HG03097 (cell line): ENCODE data around the gene ADAM19.

Source experiments
- ATAC-seq: cut with Tn5 transposase; IDR thresholded peaks from one replicate; pipeline ENCODE4 v1.9.1; 2021; ENCODE audit not compliant: unreplicated experiment, low FRiP score

The ADAM19 gene

DNA sequence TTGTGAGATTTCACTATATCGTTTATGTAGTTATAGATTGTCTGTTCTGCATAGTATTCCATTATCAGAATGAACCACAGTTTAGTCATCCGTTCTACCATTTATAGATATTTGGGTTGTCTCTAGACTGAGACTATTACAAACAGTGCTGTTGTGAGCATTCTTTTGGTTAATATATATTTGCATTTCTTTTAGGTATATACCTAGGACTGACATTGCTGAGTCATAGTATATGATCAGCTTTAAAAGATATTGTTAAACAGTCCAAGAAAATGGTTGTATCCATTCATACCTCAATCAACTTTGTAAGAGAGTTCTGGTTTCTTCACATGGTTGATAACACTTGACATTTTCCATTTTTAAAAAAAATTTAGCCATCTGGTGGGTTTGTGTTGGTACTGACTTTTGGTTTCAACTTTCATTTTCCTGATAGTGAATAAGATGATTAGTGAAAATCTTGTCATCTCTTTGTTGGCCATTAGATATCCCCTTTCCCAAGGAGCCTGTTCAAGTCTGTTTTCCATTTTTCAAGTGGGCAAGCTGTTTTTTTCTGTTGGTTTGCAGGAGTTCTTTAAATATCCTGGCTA lies 22.9 kb upstream of the ADAM19 start:
- no peak for ATAC-seq

GRCh38 chr5:157597277-157597676 lies 21.7 kb upstream of the ADAM19 start:
- no peak for ATAC-seq

GRCh38 chr5:157596487-157596886 lies 20.9 kb upstream of the ADAM19 start:
- ATAC-seq, result peak; percentile 84

DNA sequence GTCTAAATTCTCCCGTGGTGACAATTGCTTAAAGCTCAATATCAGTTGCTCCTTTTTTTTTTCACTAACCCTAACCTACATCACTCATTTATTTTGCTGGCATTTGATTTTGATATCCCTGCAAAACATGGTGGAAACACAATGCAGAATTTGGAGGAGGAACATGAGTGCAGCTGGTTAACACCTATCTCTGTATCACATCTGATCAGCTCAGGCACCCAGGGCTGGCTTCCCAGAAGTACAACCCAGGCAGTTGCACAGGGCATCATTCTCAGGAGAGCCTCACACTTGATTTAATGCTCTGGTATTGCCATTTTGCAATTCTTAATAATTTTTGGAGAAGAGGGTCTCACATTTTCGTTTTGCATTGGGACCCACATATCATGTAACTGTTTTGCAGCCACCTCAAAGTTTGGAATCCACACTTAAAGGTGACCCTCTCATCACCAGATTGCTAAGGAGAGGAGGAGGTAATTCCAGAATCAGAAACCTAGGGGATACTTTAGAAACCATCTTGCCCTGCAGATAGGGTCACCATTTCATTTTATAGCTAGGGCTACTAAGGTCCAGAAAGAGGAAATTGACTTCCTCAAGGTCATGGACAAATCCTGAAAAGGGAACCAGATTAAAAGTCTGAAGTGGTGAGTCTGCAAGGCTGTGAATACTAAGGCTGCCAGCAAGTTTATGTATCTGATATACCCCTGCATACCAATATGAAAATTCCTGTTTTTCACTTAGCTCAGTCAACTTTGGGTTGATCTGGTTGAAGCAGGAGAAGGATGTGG lies 19.3 kb upstream of the ADAM19 start:
- no peak for ATAC-seq

DNA sequence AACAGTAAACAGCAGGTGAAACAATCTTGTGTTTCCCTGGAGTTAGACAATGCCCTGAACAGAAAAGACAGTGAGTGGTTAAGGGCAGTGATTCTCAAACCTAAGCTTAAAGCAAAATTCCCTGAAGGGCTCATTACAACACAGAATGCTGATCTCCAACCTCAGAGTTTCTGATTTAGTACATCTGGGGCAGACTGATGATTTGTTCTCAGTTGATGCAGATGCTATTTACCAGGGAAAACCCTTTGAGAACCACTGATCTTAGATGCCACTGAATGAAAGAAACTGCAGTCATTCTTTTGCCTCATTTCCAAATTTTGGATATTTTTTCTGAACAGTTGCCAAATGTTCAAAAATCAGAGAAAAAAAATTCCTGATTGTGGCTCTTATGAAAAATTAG lies 18.7 kb upstream of the ADAM19 start:
- ATAC-seq, result no peak

DNA sequence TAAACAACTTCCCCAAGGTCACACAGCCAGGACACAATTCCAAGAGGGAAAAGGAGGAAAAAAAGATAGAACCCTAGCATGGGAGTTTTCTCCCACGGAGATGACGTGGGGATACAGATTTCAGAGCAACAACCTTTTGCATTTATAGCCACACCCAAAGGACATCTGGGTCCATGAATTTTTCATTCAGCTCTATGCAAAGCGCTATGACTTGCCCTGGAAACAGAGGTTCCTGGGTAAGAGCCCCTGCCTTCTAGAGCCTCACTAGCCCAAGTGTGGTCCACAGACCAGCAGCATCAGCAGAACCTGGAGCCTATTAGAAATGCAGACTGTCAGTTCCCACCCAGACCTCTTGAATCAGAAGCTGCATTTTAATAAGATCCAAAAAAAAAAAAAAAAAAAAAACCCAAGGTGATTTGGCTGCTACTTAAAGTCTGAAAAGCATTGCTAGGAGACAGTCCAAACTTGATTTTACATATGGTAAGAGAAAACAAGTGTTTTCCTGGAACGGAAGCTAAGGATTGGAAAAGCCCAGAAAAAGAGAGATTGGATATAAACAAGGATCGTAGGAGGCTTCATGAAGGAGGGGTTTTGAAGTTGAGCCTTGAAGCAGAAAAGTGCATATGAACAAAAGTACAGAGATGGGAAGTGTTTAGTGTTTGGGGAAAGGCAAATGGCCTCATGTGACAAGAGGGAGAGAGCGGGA lies 17.6 kb upstream of the ADAM19 start:
- no peak for ATAC-seq

- no peak for ATAC-seq
These were observed 17.0 kb upstream of the ADAM19 start for GRCh38 chr5:157592594-157592993.

DNA sequence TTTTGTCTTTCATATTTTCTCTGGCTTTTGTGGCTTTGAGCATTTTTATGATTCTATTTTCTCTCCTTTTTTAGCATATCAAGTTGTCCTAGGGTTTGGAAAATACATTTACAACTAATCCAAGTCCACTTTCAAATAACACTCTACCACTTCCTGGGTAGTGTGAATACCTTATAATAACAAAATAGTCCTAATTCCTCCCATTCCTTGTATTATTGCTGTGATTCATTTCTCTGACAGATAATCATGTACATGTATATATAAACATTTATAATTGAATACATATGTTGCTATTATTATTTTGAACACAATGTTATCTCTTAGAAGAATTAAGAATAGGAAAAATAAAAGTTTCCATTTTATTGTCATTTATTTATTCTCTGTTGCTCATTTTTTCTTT lies 14.9 kb upstream of the ADAM19 start:
- ATAC-seq, result no peak

DNA sequence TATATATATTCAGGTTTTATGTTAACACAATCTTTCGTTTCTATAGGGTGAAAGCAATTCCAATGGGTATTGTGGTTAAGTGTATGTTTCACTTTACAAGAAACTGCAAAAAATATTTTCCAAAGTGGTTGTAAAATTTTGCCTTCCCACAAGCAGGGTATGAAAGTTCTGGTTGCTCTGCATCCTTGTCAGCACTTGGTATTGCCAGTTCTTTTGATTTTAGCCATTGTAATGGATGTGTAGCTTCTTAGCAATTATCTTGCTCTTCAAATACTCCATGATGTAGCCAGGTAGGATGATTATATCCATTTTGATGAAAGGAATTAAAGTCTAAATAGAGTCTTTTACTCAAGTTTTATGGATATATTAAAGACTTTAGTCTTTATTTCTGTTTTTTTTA lies 9.1 kb upstream of the ADAM19 start:
- ATAC-seq, result no peak

- no peak for ATAC-seq
These were observed 7.4 kb upstream of the ADAM19 start for GRCh38 chr5:157582731-157583620.

- ATAC-seq, result no peak
These were observed 6.3 kb upstream of the ADAM19 start for GRCh38 chr5:157581901-157582300.

DNA sequence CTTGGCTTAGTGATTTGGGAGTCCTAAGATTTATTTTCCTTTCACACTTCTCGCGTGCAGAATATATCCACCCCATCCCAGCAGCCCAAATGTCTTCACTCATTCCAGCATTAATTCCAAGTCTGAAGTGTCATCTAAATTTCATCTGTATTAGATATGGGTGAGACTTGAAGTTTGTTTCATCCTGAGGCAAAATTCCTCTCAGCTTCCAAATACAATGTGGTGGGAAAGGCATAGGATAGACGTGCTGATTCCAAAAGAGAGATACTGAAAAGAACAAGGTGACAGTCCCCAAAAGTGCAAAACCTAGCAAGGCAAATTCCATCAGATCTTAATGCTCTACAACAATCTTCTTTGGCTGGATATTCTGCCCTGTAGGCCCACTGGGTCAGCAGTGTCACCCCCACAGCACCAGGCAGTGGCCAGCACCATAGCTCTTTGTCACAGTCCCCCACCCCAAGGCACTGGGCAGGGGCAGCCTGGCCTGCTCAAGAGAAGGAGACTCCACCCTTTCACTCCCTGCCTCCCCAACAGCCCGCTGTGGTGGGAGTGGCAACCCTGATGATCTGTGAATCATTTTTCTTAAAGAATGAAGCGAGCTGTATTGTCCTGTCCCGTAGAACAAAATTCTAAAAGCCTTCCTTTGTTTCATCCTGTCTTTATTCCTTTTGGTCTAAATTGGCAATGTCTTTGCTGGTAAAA lies 2.7 kb upstream of the ADAM19 start:
- ATAC-seq, result no peak

- no peak for ATAC-seq
These were observed 1.1 kb upstream of the ADAM19 start for GRCh38 chr5:157576678-157577077.

DNA sequence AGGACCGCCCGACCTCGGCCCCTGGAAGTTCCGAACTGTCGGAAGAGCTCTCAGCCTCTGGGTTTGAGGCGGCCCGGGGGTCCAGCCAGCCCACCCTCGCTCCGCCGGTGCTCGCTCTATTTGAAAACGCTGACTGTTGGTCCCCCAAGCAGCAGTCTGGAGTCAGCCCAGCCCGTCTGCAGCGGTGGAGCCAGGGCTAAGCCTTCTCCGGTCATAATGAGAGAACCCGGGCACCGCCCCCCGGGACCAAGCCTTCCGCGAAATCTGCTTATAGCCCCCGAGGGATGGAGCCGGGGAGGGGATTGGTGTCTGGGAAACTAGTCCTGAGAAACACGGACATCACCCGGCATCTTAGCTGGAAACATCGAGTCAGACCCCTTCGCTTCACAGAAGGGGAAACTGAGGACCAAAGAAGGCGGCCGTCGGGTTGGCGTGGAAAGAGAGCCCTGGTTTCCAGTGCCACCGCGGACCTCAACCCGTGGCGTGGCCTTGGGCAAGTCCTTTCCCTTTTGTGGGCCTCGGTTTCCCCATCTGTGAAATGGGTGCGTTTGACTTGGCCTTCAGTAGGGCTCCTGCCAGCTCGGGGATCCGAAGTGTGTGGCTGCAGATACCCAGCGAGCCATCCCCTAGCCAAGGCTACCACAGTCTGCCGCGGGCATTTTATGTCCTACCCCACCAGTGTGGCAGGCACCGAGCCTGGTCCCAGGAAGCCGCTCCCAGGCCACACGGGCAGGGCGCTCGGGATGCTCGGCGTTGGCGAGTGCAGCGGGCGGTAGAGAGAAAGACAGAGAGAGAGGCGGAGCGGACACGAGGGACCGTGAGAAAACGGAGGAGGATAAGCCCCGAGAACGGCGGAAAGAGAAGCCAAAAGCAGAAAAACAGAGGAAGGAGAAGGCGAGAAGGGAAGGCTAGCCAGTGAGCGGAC lies 857 bp downstream of the ADAM19 start:
- ATAC-seq, result no peak

DNA sequence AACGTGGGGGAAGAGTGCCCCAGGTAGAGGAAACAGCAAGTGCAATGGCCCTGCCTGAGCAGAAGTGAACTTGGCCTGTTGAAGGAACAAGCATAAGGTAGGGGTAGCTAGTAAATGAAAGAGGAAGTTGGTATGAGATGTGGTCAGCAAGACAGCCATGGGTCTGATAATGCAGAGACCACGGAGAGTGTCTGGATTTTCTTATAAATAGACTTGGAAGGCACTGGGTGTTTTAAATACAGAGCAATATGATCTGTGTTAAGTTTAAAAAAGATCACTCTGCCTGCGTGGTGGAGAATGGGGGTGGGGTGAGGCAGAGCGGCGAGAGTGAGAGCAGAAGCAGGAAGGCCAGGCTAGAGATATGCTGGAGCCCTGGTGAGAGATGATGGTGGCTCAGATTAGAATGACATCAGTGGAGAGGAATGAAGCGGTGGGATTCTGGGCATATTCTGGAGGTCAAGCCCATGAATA lies 4.2 kb downstream of the ADAM19 start:
- ATAC-seq, result peak; percentile 92

GRCh38 chr5:157570531-157571200 lies 4.9 kb downstream of the ADAM19 start:
- no peak for ATAC-seq

GRCh38 chr5:157568720-157569119 lies 6.9 kb downstream of the ADAM19 start:
- no peak for ATAC-seq

DNA sequence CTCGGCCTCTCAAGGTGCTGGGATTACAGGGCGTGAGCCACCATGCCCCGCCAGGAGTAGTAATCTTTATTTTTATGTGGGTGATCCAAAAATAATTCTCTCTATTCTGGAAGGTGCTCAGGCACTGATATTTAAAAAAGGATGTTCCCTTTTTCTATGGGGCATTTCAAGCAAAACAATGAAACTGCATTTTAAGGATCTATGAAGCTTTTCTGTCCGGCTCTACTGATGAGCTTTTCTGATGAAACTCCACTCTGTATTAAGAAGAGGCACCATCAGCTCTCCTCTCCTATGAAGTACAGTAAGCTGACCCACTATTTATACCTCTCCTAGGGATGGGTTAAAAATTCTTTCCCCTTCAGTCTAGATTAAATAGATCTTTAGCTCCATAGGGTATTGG lies 7.4 kb downstream of the ADAM19 start:
- no peak for ATAC-seq
